ENCODE data around the gene CCDC197. TPM values are rescaled to one million over a fixed set of nuclear protein-coding genes. Genes with fewer than 3 reads are reported as not detected.

CCDC197 gene
- total RNA-seq, 1 experiment from 2014 or later = not detected

- Mint-ChIP-seq H3K4me3 (no peak overlapping the region), H3K36me3 (ENCODE audit: insufficient read depth in 1 of 3, low read depth in 3 of 3) (peaks cover 6 to 58% (median 42%) of the 10 kb centered on the region in 3 experiments)
- no peak overlapping the region for H3K4ac ChIP-seq (ENCODE audit: low read depth, low read length)
These were observed 48.7 kb downstream of the CCDC197 start for GRCh38 chr14:94045563-94046345.

More at GRCh38 chr14:94045563-94046345, 48.7 kb downstream of the CCDC197 start:
- Histone ChIP-seq H3K9me3 (ENCODE audit: control insufficient read depth, low read depth, low read length) (no peaks in the 10 kb centered on the region), H2AFZ (ENCODE audit: low read length) (no peak overlapping the region), H4K5ac (ENCODE audit: insufficient read length, low read depth, low read length) (no peak overlapping the region), H3K27me3 (ENCODE audit: insufficient read depth, low read length) (no peaks in the 10 kb centered on the region), H2BK120ac (ENCODE audit: low read depth, low read length, poor library complexity, severe bottlenecking) (no peak overlapping the region), H2BK20ac (ENCODE audit: low read depth, low read length, poor library complexity, severe bottlenecking) (no peak overlapping the region), H3K79me1 (ENCODE audit: insufficient read depth, low read depth, low read length, poor library complexity, severe bottlenecking) (no peaks in the 10 kb centered on the region), H3T11ph (ENCODE audit: low read length) (no peak overlapping the region), H3K79me2 (ENCODE audit: insufficient read depth, low read length) (no peaks in the 10 kb centered on the region), H4K8ac (replicated peaks; ENCODE audit: insufficient read length, low read depth, low read length) (peak overlapping the region; percentile 32), H2BK12ac (ENCODE audit: insufficient read length, low read depth, low read length) (no peak overlapping the region), H4K91ac (ENCODE audit: insufficient read length, low read depth, low read length) (no peak overlapping the region), H3K56ac (ENCODE audit: insufficient read length, low read depth, low read length) (no peak overlapping the region), H3K27ac (ENCODE audit: insufficient read length, low read depth, low read length) (no peak overlapping the region), H3K4me1 (ENCODE audit: insufficient read depth, low read length) (no peaks in the 10 kb centered on the region), H3K18ac (ENCODE audit: insufficient read length, low read depth, low read length) (no peak overlapping the region), H2BK15ac (ENCODE audit: low read depth, low read length) (no peak overlapping the region), H3K23ac (ENCODE audit: insufficient read length, low read depth, low read length) (no peak overlapping the region), H3K9ac (ENCODE audit: extremely low read depth, insufficient read length, low read length) (no peak overlapping the region), H2BK5ac (ENCODE audit: insufficient read length, low read length) (no peak overlapping the region), H3K4me2 (ENCODE audit: insufficient read depth, insufficient read length, low read length) (no peak overlapping the region), H2AK5ac (ENCODE audit: insufficient read length, low read length) (no peak overlapping the region), H3K14ac (ENCODE audit: insufficient read depth, low read length) (no peak overlapping the region), H3K23me2 (ENCODE audit: insufficient read length, low read depth, low read length, poor library complexity, severe bottlenecking) (no peaks in the 10 kb centered on the region), H4K20me1 (ENCODE audit: control insufficient read depth, insufficient read depth, insufficient read length) (no peaks in the 10 kb centered on the region)
- no peaks in the 10 kb centered on the region for H3K9me3 Mint-ChIP-seq
- peaks cover 0 to under 1% of the 10 kb centered on the region in 2 experiments; a peak in 2 of 4 replicates for H3K4me1 Mint-ChIP-seq
- peak; percentile 8 for DNase-seq
- no peaks in the 10 kb centered on the region for H3K27me3 Mint-ChIP-seq (ENCODE audit: low read depth)
- no peak overlapping the region for H3K27ac Mint-ChIP-seq
- no CpG with 5 or more reads among the region's 19 CpGs for WGBS (ENCODE audit: extremely low coverage, insufficient read length, low lambda C conversion rate)
- TF ChIP-seq CTCF (conservative IDR thresholded peaks at IDR 0.05) = no peak

All from H9 (cell line).